Activated naive CD4-positive, alpha-beta T cell treated with anti-CD3 and anti-CD28 coated beads for 36 hours (primary cell): ENCODE measurements around the gene SPACA5. TPM values are rescaled to one million over a fixed set of nuclear protein-coding genes. Genes with fewer than 3 reads are reported as not detected.

ENCODE experiments used
- total RNA-seq, 2 experiments: library from RNA; stranded (reverse); gene quantifications; one replicate each; pipeline ENCODE4 v1.2.3, GENCODE V29; 2021

Gene SPACA5
- total RNA-seq, 2 experiments from 2014 or later, result not detected

Other genes with a start within 250 kb of the SPACA5 start
- 1 to 10 TPM; 5.8 to 7.2 TPM for gene ZNF81, start 170.1 kb upstream of the SPACA5 start, total RNA-seq
- gene ZNF182, start 3.0 kb upstream of the SPACA5 start, total RNA-seq, result 1 to 10 TPM; 8.2 to 9.3 TPM
- gene ZNF630, start 64.7 kb downstream of the SPACA5 start, total RNA-seq, result 1 to 10 TPM; 1.3 to 1.5 TPM
- gene SPACA5B, start 123.6 kb downstream of the SPACA5 start, total RNA-seq, result not detected
- not detected for gene SSX5, start 189.8 kb downstream of the SPACA5 start, total RNA-seq
- not detected for gene SSX1, start 248.4 kb downstream of the SPACA5 start, total RNA-seq